PC-9 (cell line): Measurements from ENCODE around the gene SOS1.

ENCODE experiments used
- CTCF ChIP-seq: fragments of 200-600 bp; sonication (generic); conservative IDR thresholded peaks from 2 replicates; pipeline ENCODE4 v1.6.1; 2017; ENCODE audit warnings: mixed run types, antibody characterized with exemption, mild to moderate bottlenecking, moderate library complexity
- EZH2 ChIP-seq: fragments of 200-600 bp; sonication (generic); IDR thresholded peaks from 2 replicates; pipeline ENCODE4 v1.8.0; 2017; ENCODE audit warnings: antibody characterized with exemption, low read depth

GRCh38 chr2:39091543-39091942, 29.3 kb downstream of the SOS1 start:
- TF ChIP-seq CTCF: no peak
- no peak for TF ChIP-seq EZH2
